Liver (tissue), 3 donors: Measurements from ENCODE around the gene PLA2G2F.

Experiments
- ATF3 ChIP-seq: IDR thresholded peaks from 2 replicates; pipeline ENCODE4 v1.6.1; 2016; ENCODE audit warnings: antibody characterized with exemption
- CTCF ChIP-seq: fragments of 150-350 bp; IDR thresholded peaks from 2 replicates; pipeline ENCODE4 v1.5.1; 2017; ENCODE audit warnings: improper control_type of control experiment, low read depth, low read length; ENCODE audit not compliant: missing input control
- EGR1 ChIP-seq, 2 donors: IDR thresholded peaks; 2 replicates each; pipeline ENCODE4 v1.6.1; 2016 to 2018; ENCODE audit warnings: antibody characterized with exemption in 2 of 2, low read depth in 2 of 2
- GABPA ChIP-seq, 2 donors: IDR thresholded peaks in 1 of 2; conservative IDR thresholded peaks in 1 of 2; 2 replicates each; pipeline ENCODE4 v1.6.1; 2016; ENCODE audit warnings: antibody characterized with exemption in 2 of 2, mild to moderate bottlenecking in 1 of 2, moderate library complexity in 1 of 2
- HNF4A ChIP-seq, 2 donors: conservative IDR thresholded peaks; 2 replicates each; pipeline ENCODE4 v1.6.1; 2016; ENCODE audit warnings: antibody characterized with exemption in 2 of 2, mild to moderate bottlenecking in 2 of 2
- JUND ChIP-seq, 2 donors: IDR thresholded peaks; 2 replicates each; pipeline ENCODE4 v1.6.1; 2016; ENCODE audit warnings: antibody characterized with exemption in 2 of 2
- MAX ChIP-seq: IDR thresholded peaks from 2 replicates; pipeline ENCODE4 v1.6.1; 2016; ENCODE audit warnings: antibody characterized with exemption
- RAD21 ChIP-seq, 2 donors: IDR thresholded peaks; 2 replicates each; pipeline ENCODE4 v1.6.1; 2016; ENCODE audit warnings: antibody characterized with exemption in 2 of 2, mild to moderate bottlenecking in 2 of 2
- REST ChIP-seq: IDR thresholded peaks from 2 replicates; pipeline ENCODE4 v1.6.1; 2016; ENCODE audit warnings: antibody characterized with exemption, mild to moderate bottlenecking
- RXRA ChIP-seq, 2 donors: IDR thresholded peaks; 2 replicates each; pipeline ENCODE4 v1.6.1; 2017 to 2018; ENCODE audit warnings: antibody characterized with exemption in 2 of 2, mild to moderate bottlenecking in 1 of 2
- SP1 ChIP-seq: IDR thresholded peaks from 2 replicates; pipeline ENCODE4 v1.6.1; 2018; ENCODE audit warnings: antibody characterized with exemption, mild to moderate bottlenecking
- TAF1 ChIP-seq: conservative IDR thresholded peaks from 2 replicates; pipeline ENCODE4 v1.6.1; 2016; ENCODE audit warnings: antibody characterized with exemption, mild to moderate bottlenecking
- YY1 ChIP-seq: IDR thresholded peaks from 2 replicates; pipeline ENCODE4 v1.6.1; 2016; ENCODE audit warnings: antibody characterized with exemption, mild to moderate bottlenecking
- ZBTB33 ChIP-seq: IDR thresholded peaks from 2 replicates; pipeline ENCODE4 v1.6.1; 2016; ENCODE audit warnings: antibody characterized with exemption
- donor health status: healthy.
- donor health status: healthy.

GRCh38 chr1:20110679-20111078 is 28.4 kb upstream of the PLA2G2F start:
- TF ChIP-seq CTCF (no peak), RAD21 (IDR thresholded peaks at IDR 0.05) (no peak), SP1 (no peak), EGR1 (IDR thresholded peaks at IDR 0.05; ENCODE audit: low read depth in 2 of 2) (no peak), JUND (IDR thresholded peaks at IDR 0.05) (no peak), YY1 (no peak), HNF4A (conservative IDR thresholded peaks at IDR 0.05) (no peak), REST (no peak), ZBTB33 (no peak), RXRA (IDR thresholded peaks at IDR 0.05) (no peak), TAF1 (no peak), MAX (no peak), ATF3 (no peak), GABPA (IDR thresholded peaks at IDR 0.05 in 1 of 2, conservative IDR thresholded peaks at IDR 0.05 in 1 of 2) (no peak)
